ENCODE measurements around the gene CREB5. TPM values are rescaled to one million over a fixed set of nuclear protein-coding genes. Genes with fewer than 3 reads are reported as not detected.

CREB5 gene
- total and polyA plus RNA-seq, 2 donors (not counting 3 experiments of a cell fraction or from before 2014, with no cell fraction given), result 19.6 to 28.4 TPM

DNA sequence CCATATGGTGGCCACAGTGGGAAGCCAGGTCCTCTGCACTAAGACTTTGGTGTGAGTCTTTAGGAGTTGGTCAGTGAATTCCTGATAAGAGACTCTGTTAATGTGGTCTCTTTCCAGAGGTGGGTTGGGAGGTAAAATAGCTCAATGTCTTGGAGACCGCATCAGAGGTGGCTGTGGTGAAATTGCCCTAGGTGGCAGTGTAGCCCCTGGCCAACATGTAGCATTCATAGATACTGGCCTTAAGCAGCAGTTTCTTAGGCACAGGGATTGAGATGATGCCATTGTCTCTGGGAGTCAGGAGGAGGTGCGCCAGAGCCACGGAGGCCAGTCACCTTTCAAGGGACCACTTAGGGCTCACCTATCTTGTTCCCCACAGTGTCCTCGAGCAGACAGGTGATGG lies 202.8 kb downstream of the CREB5 start:
- H3K9me1 ChIP-seq (replicated peaks; ENCODE audit: control insufficient read depth, extremely low read depth, insufficient read depth, low read length), result no peaks in the 10 kb centered on the region
- H4K20me1 ChIP-seq (replicated peaks; ENCODE audit: control insufficient read depth, extremely low read depth, insufficient read depth, low read length), result no peaks in the 10 kb centered on the region
- H3K79me2 ChIP-seq (ENCODE audit: control insufficient read depth, insufficient read depth, low read length), result no peaks in the 10 kb centered on the region
- no peak overlapping the region for H2AFZ ChIP-seq (ENCODE audit: low read depth, low read length)
- POLR2A ChIA-PET, result no interaction called here
- intact Hi-C loops (cut with micrococcal nuclease) (loop anchor here (1.0 kb wide), 1 partner anchor 239 kb away; no protein-coding TSS in a partner anchor), dilution Hi-C loops (cut with MboI; ENCODE audit: extremely low pct_ligation_motif_present, low sequenced_read_pairs) (no loop called here)
- FAIRE-seq (no peak), DNase-seq (ENCODE audit: low read depth, low spot score) (peak; percentile 42)
- no peak for TF ChIP-seq FOS (IDR thresholded peaks at IDR 0.05; ENCODE audit: borderline replicate concordance, insufficient read depth, low read length)
- TF ChIP-seq MYC (IDR thresholded peaks at IDR 0.05; ENCODE audit: low read depth, low read length), result no peak
- TF ChIP-seq, protein P1, sequence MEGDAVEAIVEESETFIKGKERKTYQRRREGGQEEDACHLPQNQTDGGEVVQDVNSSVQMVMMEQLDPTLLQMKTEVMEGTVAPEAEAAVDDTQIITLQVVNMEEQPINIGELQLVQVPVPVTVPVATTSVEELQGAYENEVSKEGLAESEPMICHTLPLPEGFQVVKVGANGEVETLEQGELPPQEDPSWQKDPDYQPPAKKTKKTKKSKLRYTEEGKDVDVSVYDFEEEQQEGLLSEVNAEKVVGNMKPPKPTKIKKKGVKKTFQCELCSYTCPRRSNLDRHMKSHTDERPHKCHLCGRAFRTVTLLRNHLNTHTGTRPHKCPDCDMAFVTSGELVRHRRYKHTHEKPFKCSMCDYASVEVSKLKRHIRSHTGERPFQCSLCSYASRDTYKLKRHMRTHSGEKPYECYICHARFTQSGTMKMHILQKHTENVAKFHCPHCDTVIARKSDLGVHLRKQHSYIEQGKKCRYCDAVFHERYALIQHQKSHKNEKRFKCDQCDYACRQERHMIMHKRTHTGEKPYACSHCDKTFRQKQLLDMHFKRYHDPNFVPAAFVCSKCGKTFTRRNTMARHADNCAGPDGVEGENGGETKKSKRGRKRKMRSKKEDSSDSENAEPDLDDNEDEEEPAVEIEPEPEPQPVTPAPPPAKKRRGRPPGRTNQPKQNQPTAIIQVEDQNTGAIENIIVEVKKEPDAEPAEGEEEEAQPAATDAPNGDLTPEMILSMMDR (IDR thresholded peaks at IDR 0.05; ENCODE audit: extremely low read depth in 1 of 2, insufficient read depth in 1 of 2, low read depth in 1 of 2, low read length in 2 of 2), result peak in 1 of 2 donors; percentile 45
- TF ChIP-seq JUN (IDR thresholded peaks at IDR 0.05; ENCODE audit: borderline replicate concordance, insufficient read depth, insufficient read length, low read depth), result no peak
- no peak for TF ChIP-seq EZH2 (IDR thresholded peaks at IDR 0.05; ENCODE audit: borderline replicate concordance, low read depth, low read length, severe bottlenecking)
- H3K27me3 ChIP-seq (ENCODE audit: control insufficient read depth in 2 of 2, insufficient read depth in 2 of 2, low read length in 2 of 2), result no peaks in the 10 kb centered on the region
- no peak overlapping the region for H3K27ac ChIP-seq (ENCODE audit: insufficient read depth, low read depth, low read length)
- no peaks in the 10 kb centered on the region for H3K4me1 ChIP-seq (ENCODE audit: control insufficient read depth, extremely low read depth, insufficient read depth, low read length)
- H3K9ac ChIP-seq (replicated peaks; ENCODE audit: extremely low read depth, insufficient read depth, low read length), result no peak overlapping the region
- BruUV-seq (replicated peaks), result no TSS peak
- CTCF ChIA-PET, result interaction anchor here (0.7 to 2.2 kb wide), 12 partner anchors 8 to 306 kb away, joined by 3 to 29 read pairs (median 4); no protein-coding TSS in a partner anchor
- no peak overlapping the region for H3K4me2 ChIP-seq (ENCODE audit: insufficient read depth, low read length)
- no peaks in the 10 kb centered on the region for H3K9me3 ChIP-seq (replicated peaks; ENCODE audit: control insufficient read depth, insufficient read depth, low read length)
- H3K4me3 ChIP-seq (replicated peaks in 1 of 3; ENCODE audit: insufficient read depth in 1 of 3, low read depth in 1 of 3, low read length in 3 of 3), result no peak overlapping the region
- no peaks in the 10 kb centered on the region for H3K36me3 ChIP-seq (ENCODE audit: control insufficient read depth in 2 of 2, extremely low read depth in 1 of 2, insufficient read depth in 2 of 2, low read length in 2 of 2)

Data from endothelial cell of umbilical vein (primary cell).